HG03066 (cell line): ENCODE results near the gene STX1A.

Source experiments
- ATAC-seq: cut with Tn5 transposase; IDR thresholded peaks from one replicate; pipeline ENCODE4 v1.9.1; 2021; ENCODE audit warnings: low read depth; ENCODE audit not compliant: unreplicated experiment

The STX1A gene

GRCh38 chr7:73718905-73719805 lies at the start of gene STX1A:
Gene STX1A, minus strand, starts transcription at chr7:73719669. Its CDS starts 38 bp downstream, at chr7:73719631.
- no peak for ATAC-seq

- ATAC-seq, result no peak
Observed at GRCh38 chr7:73768641-73769480, 49.4 kb upstream of the STX1A start.

- ATAC-seq, result no peak
Observed at GRCh38 chr7:73766556-73767229, 47.2 kb upstream of the STX1A start.

- ATAC-seq, result no peak
Observed at GRCh38 chr7:73762659-73762999, 43.2 kb upstream of the STX1A start.

DNA sequence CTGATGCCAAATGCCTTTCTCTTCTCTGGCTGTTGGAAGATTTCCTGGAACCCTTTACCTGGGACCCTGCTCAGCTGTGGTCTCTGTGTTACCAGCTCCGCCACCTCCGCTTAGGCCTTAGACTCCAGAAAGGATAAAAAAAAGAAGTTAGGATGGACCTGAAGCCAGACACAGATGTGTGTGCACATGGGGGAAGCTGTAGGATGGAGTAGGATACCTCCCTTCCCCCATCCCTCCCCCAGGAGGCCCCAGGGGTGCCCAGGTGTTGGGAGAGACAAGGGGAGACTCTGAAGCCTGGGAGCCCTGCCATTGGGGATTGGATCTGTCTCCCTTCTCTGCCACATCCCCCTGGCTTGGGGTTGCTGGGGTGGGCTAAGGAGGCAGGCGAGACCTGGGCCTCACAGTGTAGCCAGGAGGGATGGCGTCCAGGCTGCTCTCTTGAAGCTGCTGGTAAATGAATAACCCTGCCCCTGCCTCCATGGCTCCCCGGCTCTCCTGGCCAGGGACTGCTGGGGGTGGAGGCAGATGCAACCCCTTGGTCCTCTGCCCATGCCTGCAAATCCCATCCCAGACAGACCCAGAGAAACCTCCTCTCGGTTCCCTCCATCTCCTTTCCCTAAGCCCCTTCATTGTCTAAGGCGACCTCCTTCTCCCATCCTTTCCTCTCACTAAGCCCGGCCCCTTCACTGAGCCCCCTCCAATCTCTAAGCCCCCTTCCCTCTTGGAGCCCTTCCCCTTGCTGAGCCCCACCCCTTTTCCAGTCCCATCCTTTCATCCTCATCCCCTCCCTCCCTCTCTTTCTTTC lies 42.6 kb upstream of the STX1A start:
- no peak for ATAC-seq

DNA sequence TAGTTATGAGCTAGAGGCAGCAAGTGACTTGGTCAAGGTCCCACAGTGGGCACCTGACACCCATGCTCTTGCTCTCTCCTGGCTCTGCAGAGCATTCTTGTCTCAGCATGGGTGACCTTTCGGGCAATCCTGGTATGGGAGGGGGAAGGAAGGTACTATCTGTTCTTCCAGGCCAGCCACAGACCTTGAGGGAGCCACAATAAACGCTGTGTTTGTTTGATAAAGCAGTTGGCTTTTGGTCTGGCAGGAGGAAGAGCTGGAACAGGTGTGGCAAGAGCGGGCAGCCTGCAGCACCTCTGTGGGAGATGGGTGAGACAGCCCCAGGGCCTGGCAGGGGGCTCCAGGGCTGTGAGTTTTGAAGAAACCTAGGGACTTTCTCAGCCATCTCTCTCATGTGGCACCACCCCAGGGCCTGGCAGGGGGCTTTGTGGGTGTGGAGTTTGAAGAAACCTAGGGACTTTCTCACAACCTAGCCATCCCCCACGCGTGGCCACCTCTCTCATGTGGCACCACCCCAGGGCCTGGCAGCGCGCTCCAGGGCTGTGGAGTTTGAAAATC lies 39.2 kb upstream of the STX1A start:
- no peak for ATAC-seq

GRCh38 chr7:73749931-73750776 lies 30.7 kb upstream of the STX1A start:
- no peak for ATAC-seq

GRCh38 chr7:73746378-73746777 lies 26.9 kb upstream of the STX1A start:
- no peak for ATAC-seq

GRCh38 chr7:73742753-73743641 lies 23.5 kb upstream of the STX1A start:
- ATAC-seq, result no peak

DNA sequence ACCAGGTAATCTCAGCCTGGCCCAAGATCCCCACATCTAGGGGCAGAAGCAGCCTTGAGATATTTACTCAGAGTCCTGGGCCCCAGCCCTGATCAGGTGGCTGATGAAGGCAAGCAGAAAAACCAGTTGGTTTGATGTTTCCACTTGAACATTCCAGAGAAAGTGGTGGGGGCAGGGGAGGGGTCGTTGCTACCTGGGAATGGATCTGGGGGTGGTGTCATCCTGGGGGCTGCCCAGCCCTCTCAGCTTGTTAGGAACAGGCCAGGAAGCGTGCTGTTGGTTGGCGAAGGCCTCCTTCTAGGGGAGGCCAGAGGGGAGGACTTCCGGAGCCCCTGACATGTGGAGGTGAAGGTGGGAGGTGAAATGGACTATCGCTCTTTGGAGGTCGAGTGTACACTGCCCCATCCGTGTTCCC lies 22.9 kb upstream of the STX1A start:
- no peak for ATAC-seq

- no peak for ATAC-seq
Observed at GRCh38 chr7:73741600-73741999, 22.1 kb upstream of the STX1A start.

- no peak for ATAC-seq
Observed at GRCh38 chr7:73740771-73741170, 21.3 kb upstream of the STX1A start.

DNA sequence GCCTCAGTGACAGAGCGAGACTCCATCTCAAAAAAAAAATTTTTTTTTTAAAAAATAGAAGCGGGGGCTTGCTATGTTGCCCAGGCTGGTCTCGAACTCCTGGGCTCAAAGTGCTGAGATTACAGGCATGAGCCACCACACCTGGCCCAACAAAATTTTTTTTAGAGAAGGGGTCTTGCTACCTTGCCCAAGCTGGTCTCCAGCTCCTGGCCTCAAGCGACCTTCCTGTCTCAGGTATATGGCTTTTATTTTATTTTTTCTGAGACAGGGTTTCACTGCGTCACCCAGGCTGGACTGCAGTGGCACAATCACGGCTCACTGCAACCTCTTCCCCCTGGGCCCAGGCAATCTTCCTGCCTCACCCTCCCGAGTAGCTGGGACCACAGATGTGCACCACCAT lies 20.7 kb upstream of the STX1A start:
- ATAC-seq, result no peak

DNA sequence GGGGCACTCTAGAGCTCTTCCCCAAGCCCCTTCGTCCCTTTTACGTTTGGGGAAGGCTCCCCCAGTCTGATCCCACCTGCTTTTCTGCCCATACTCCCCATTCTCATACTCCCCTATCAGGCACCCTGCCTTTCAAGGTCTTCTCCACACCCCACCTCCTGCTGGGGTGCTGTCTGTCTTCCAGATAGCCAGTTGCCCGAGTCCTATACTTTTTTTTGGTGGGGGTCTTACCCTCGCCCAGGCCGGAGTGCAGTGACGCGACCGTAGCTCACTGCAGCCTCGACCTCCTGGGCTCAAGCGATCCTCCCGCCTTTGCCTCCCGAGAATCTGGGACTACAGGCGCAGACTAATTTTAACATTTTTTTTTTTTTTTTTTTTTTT lies 19.9 kb upstream of the STX1A start:
- no peak for ATAC-seq

DNA sequence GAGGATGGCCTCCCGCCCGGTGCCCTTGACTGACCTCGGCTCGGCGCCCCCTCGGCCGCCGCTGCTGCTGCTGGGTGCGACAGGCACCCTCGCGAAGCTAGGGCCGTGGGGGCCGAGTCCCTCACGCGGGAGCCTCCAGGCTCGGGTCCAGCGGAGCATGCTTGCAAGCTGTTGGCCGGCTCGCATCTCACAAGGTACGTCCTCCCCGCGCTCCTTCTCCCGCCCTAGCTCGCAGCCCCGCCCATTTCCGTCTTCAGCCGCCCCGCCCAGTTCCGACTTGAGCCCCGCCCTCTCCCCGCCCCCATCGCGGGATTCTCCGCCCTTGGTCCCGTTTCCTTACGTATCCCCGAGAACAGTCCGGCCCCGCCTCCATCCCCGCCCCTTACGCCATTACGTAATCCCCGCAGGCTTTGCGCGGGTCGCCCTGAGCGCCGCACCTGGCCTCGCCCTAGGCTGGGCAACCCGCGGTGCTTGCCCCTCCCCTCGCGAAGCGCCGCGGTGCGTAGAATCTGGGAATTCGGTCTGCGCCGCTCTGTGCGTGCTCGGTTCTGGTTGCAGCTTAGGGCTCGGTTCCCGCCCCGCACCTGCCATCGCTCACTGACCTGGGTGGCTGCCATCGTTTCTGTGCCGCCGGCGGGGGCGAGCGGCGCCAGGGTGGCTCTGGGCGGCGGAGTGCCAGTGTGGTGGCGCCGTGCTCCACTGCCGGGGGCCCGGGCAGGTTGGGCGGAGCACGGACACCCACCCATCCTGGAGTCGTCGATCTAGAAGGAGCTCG lies 19.3 kb upstream of the STX1A start, which contains the start of gene ABHD11:
Gene ABHD11, minus strand, starts transcription at position 191 of the 775 bp plus-strand sequence. Its CDS starts 32 bp downstream, at position 159.
- peak; percentile 76 for ATAC-seq

DNA sequence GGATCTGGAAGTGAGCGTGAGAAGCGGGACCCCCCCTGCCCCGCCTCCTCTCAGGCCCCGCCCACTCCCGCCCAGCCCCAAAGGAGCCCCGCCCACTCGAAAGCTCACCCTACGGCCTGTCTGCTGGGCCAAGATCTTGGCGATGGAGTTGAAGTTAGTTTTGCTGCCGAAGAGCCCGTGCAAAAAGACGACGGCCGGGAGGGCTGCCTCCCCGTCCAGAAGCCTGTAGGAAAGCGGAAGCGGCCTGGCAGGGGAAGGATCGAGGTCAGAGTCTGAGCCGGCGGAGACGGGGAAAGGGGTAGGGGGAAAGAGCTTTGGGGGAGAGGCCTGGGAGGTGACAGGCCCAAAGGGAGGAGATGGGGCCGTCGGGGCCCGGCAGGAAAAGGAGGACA lies 18.7 kb upstream of the STX1A start:
- peak; percentile 19 for ATAC-seq

DNA sequence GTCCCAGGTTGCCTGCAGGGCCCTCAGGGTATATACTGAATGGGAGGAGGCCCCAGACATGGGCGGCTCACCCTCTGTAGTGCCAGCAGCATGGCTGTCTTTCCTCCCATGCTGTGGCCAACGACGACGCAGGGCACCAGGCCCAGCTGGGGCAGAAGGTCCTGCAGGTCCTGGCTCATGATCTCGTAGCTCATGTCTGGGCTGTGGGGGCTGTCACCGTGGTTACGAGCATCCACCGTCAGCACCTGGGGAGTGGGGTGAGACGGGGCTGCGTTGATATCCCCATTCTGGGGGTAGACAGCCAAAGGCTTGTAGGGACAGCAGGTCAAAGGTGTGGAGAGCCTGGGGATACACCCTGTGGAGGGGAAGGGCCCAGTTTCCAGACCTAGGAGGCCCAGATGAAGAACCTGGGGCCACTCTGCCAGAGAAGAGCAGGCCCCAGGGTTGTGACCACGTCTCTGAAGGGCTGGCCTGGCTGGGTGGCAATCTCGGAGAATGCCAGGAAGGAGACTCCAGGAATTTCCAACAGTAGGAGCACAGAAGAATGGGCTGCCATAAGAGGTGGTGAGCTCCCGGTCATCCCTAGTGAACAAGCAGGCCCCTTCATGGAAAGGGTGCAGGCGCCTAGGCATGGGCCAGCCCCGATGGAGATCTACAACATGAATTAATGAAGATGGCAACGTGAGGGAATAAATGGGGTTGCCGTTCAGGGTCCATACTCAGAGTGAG lies 18.2 kb upstream of the STX1A start:
- no peak for ATAC-seq
